Lower lobe of right lung (tissue), 2 donors: ENCODE measurements around the gene S1PR4. TPM values are rescaled to one million over a fixed set of nuclear protein-coding genes. Genes with fewer than 3 reads are reported as not detected.
A peak's percentile ranks its signal among the peaks of the same experiment; 100 is the strongest.

ENCODE experiments used
- ATAC-seq, 2 donors: fragments of 200-7000 bp; cut with Tn5 transposase; one replicate each; pipeline ENCODE4 v1.9.1; 2020 to 2022; ENCODE audit warnings: mild to moderate bottlenecking in 2 of 2, moderate library complexity in 2 of 2
- DNase-seq: peaks from one replicate; pipeline ENCODE4 v3.0.0-alpha.2; 2020
- H3K27ac ChIP-seq: fragments of 200-600 bp; one replicate; pipeline ENCODE4 v1.8.0; 2022
- H3K27me3 ChIP-seq: fragments of 200-600 bp; one replicate; pipeline ENCODE4 v1.8.0; 2022; ENCODE audit warnings: low read depth
- H3K36me3 ChIP-seq: fragments of 200-600 bp; one replicate; pipeline ENCODE4 v1.8.0; 2022; ENCODE audit warnings: mild to moderate bottlenecking
- H3K4me1 ChIP-seq: fragments of 200-600 bp; one replicate; pipeline ENCODE4 v1.8.0; 2022
- H3K4me3 ChIP-seq: fragments of 200-600 bp; one replicate; pipeline ENCODE4 v1.8.0; 2022; ENCODE audit warnings: mild to moderate bottlenecking
- H3K9me3 ChIP-seq: fragments of 200-600 bp; one replicate; pipeline ENCODE4 v1.8.0; 2022
- intact Hi-C: fragments of 100-400 bp; cut with DNase I; formaldehyde crosslinking; loops from one replicate; pipeline ENCODE4 v1.11.0; 2022
- total RNA-seq: library from RNA; stranded (reverse); fragmentation: NEBNext Ultra II Directional; extraction: Animal tissue kit (Norgen Biotek cat#: 25700); gene quantifications from one replicate; pipeline ENCODE4 v1.2.1, GENCODE V29; 2021
- TF ChIP-seq, protein P1 (sequence below): fragments of 200-600 bp; IDR thresholded peaks from one replicate; pipeline ENCODE4 v1.8.0; 2022; ENCODE audit warnings: antibody characterized with exemption, mild to moderate bottlenecking
- donor health status: DM: no; HTN: yes; CAD: no; lungs with severe emphysema.

Gene S1PR4
- total RNA-seq, 1 donor from 2014 or later = 35.7 TPM

DNA sequence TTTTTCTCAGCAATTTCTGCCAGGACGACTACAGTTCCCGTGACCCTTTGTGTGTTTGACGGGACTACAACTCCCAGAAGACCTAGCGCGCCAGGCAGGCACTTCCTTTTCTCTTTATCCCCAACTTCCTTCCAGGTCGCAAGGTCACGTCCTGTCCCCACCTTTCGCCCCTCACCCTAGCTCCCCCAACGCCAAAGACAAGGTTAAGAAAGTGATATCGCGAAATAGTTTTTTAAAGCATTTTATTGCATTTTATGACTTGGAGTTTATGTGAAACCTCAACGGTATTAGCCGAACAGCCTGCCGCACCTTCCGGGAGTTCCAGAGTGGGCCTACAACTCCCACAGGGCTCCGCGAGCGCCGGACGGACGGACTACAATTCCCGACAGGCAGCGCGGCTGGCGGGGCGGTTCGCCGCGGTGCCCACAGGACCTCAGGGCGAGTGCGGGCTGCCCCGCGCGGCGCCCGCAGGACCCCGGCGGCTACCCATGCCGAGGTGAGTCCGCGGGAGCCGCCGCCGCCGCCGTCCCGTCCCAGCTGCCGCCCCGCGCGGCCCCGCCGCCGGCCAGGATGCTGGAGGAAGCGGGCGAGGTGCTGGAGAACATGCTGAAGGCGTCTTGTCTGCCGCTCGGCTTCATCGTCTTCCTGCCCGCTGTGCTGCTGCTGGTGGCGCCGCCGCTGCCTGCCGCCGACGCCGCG is 7.0 kb downstream of the S1PR4 start, which contains the start of gene NCLN:
NCLN (plus strand) TSS at position 470 of the 699 bp plus-strand sequence; CDS start at position 571, 101 bp downstream.
- Histone ChIP-seq H3K4me1 (peaks cover 48% of the 10 kb centered on the region), H3K9me3 (no peaks in the 10 kb centered on the region), H3K36me3 (peaks cover 3% of the 10 kb centered on the region), H3K27ac (peak within 1 kb of the TSS; percentile 80), H3K27me3 (no peaks in the 10 kb centered on the region), H3K4me3 (peak within 1 kb of the TSS; percentile 98)
- TF ChIP-seq, protein P1, sequence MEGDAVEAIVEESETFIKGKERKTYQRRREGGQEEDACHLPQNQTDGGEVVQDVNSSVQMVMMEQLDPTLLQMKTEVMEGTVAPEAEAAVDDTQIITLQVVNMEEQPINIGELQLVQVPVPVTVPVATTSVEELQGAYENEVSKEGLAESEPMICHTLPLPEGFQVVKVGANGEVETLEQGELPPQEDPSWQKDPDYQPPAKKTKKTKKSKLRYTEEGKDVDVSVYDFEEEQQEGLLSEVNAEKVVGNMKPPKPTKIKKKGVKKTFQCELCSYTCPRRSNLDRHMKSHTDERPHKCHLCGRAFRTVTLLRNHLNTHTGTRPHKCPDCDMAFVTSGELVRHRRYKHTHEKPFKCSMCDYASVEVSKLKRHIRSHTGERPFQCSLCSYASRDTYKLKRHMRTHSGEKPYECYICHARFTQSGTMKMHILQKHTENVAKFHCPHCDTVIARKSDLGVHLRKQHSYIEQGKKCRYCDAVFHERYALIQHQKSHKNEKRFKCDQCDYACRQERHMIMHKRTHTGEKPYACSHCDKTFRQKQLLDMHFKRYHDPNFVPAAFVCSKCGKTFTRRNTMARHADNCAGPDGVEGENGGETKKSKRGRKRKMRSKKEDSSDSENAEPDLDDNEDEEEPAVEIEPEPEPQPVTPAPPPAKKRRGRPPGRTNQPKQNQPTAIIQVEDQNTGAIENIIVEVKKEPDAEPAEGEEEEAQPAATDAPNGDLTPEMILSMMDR = no peak
- DNase-seq = peak; percentile 97
- ATAC-seq = peak; percentile 95 to 96
- intact Hi-C loops = no loop called here

DNA sequence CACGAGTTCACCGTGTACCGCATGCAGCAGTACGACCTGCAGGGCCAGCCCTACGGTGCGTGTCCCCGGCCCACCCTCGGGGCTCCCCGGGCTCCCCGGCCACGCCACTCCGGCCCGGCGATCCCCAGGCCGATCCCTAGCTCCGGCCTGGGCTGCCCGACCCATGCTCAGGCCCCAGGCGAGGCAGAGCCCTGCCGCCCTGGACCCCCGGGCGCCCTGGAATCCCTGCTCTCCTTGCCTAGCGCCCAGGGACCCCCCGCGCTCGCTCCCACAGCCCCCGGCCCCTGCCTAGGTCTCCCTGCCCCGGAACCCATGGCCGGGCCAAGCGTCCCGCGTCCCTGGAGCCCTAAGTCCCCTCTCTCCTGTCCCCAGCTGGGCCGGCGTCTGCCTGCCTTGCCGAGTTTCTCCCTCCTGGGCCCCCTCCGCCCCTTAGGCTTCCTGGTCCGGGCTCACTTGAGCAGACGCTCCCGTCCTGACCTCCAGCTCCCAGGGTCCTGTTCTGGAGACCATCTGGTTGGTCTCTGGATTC is 7.7 kb downstream of the S1PR4 start:
- Histone ChIP-seq H3K4me1 (peaks cover 43% of the 10 kb centered on the region), H3K27ac (peak overlapping the region; percentile 80), H3K4me3 (peak overlapping the region; percentile 98), H3K9me3 (no peaks in the 10 kb centered on the region), H3K36me3 (peaks cover 3% of the 10 kb centered on the region), H3K27me3 (no peaks in the 10 kb centered on the region)
- TF ChIP-seq, protein P1 = no peak
- intact Hi-C loops = no loop called here
- ATAC-seq (peak; percentile 35 to 46), DNase-seq (no peak)

DNA sequence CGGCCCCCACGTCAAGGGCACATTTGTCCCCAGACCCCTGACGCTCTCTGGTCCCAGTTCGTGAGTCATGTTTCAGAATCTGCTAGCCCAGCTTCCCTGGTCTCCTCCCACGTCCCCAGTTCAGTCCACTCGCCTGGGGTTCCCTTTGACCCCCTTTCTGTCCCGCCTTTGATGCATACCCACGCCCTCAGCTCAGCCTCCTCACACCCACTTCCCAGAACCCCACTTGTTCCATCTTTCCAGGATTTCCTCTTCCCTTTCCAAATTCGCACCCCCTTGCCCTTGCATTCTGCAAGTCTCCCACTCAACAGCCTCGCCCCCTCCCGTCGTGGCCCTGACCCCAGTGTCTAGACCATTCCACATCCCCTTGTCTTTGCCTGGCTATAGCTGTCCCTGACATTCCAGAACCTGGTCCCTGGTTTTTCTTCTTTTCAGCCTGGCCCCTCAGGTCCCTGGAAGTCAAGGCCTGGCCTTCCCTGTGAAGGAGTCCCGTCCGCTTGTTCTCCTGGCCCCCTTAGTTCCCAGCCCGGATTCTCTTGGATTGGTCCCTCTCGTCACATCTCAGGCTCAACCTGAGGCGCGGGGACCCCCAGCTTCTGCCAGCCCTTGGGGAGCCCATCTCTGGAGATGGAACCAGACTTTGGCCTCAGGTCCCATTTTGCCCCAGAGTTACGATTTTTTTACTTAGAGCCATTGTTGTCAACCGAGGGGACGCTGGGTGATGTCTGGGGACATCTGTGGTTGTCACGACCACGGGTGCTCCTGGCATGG is 8.5 kb downstream of the S1PR4 start:
- peaks cover 39% of the 10 kb centered on the region for H3K4me1 ChIP-seq
- TF ChIP-seq, protein P1 = no peak
- peaks cover 3% of the 10 kb centered on the region for H3K36me3 ChIP-seq
- no peak for ATAC-seq
- no peak for DNase-seq
- intact Hi-C loops = no loop called here
- H3K27me3 ChIP-seq = no peaks in the 10 kb centered on the region
- no peaks in the 10 kb centered on the region for H3K9me3 ChIP-seq
- peak overlapping the region; percentile 98 for H3K4me3 ChIP-seq
- H3K27ac ChIP-seq = no peak overlapping the region

DNA sequence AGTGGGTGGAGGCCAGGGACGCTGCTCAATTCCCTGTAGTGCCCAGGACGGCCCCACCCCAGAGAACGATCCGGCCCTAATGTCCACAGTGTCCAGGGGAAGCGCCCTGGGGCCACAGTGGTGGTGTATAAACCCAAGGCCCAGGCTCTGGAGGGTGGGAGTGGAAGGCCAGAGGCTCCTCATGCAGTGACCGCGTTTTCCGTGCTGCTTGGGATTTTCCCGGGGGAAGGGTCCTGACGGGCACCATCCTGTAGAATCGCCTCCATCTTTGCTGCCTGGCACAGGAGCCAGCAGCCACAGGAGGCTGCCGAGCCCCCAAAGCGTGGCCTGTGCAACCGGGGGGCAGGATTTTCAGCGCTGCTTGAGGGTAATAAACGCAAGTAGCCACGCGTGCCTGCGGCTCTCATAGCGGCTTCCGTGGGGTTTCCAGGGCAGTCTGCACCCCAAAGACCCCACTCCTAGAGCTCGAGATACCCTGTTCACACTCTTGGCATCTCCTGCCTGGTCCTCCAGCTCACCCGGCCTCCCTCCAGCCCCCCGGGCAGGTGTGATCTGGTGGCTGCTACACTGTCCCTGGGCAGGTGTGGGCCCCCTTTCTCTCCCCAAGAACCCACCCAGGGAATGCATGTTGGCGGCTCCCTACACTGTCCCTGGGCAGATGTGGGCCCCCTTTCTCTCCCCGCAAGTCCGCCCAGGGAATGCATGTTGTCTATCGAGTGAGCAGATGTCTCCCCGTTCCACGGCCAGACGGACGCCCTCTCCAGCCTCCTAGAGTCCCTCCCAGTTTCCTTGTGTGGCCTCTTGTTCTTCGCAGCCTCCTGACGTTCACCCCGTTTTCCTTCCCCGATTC is 9.3 kb downstream of the S1PR4 start:
- peaks cover 9% of the 10 kb centered on the region for H3K36me3 ChIP-seq
- H3K4me1 ChIP-seq = peaks cover 39% of the 10 kb centered on the region
- ATAC-seq = no peak
- TF ChIP-seq, protein P1 = no peak
- H3K9me3 ChIP-seq = no peaks in the 10 kb centered on the region
- H3K4me3 ChIP-seq = peak overlapping the region; percentile 98
- no peak for DNase-seq
- intact Hi-C loops = no loop called here
- no peaks in the 10 kb centered on the region for H3K27me3 ChIP-seq
- no peak overlapping the region for H3K27ac ChIP-seq
